ENCODE results near the gene UBE2C. TPM values are rescaled to one million over a fixed set of nuclear protein-coding genes. Genes with fewer than 3 reads are reported as not detected.

UBE2C gene
- total and polyA plus RNA-seq, 2 donors from 2014 or later: 2.0 to 2.4 TPM

DNA sequence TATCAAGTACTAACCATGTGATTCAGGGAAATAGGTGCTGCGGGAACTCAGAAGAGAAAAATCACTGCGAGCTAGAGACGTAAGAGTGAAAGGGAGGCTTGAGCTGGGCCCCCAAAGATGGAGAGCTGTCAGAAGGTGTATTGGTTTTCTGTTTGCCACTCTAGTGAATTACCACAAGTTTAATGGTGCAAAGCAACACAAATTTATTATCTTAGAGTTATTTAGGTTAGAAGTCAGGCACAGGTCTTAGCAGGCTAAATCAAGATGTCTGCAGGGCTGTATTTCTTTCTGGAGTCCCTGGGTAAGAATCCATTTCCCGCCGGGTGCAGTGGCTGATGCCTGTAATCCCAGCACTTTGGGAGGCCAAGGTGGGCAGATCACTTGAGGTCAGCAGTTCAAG is 47.5 kb downstream of the UBE2C start:
- peaks cover 0 to 24% (median 7%) of the 10 kb centered on the region in 3 donors for H3K4me1 ChIP-seq (ENCODE audit: control insufficient read depth in 2 of 3, insufficient read depth in 2 of 3, low read depth in 1 of 3, low read length in 3 of 3)
- DNase-seq: peak in 3 of 5 donors; percentile 24 to 84 (median 68)
- no peak for TF ChIP-seq CTCF (IDR thresholded peaks at IDR 0.05; ENCODE audit: borderline replicate concordance, extremely low read depth, insufficient read depth)
- intact Hi-C loops (cut with DNase I): no loop called here
- H3K4me3 ChIP-seq (ENCODE audit: low read length in 3 of 3): no peak overlapping the region
- H3K36me3 ChIP-seq (ENCODE audit: control insufficient read depth in 2 of 3, insufficient read depth in 3 of 3, low read length in 3 of 3): no peaks in the 10 kb centered on the region
- FAIRE-seq: no peak
- no peak overlapping the region for H3K9ac ChIP-seq (ENCODE audit: low read length in 3 of 3)
- H3K9me3 ChIP-seq (ENCODE audit: control insufficient read depth in 2 of 3, insufficient read depth in 1 of 3, low read length in 3 of 3): no peaks in the 10 kb centered on the region
- H3K27ac ChIP-seq (ENCODE audit: low read depth in 2 of 2, low read length in 2 of 2): no peak overlapping the region
- H3K27me3 ChIP-seq (ENCODE audit: control insufficient read depth, insufficient read depth, low read length): no peaks in the 10 kb centered on the region

GRCh38 chr20:45860560-45861220 is 48.2 kb downstream of the UBE2C start:
- no peak for TF ChIP-seq CTCF (IDR thresholded peaks at IDR 0.05; ENCODE audit: borderline replicate concordance, extremely low read depth, insufficient read depth)
- Histone ChIP-seq H3K9ac (ENCODE audit: low read length in 3 of 3) (no peak overlapping the region), H3K27ac (ENCODE audit: low read depth in 2 of 2, low read length in 2 of 2) (no peak overlapping the region), H3K4me1 (ENCODE audit: control insufficient read depth in 2 of 3, insufficient read depth in 2 of 3, low read depth in 1 of 3, low read length in 3 of 3) (peaks cover 0 to 21% (median 7%) of the 10 kb centered on the region in 3 donors), H3K9me3 (ENCODE audit: control insufficient read depth in 2 of 3, insufficient read depth in 1 of 3, low read length in 3 of 3) (no peaks in the 10 kb centered on the region), H3K4me3 (ENCODE audit: low read length in 3 of 3) (no peak overlapping the region), H3K27me3 (ENCODE audit: control insufficient read depth, insufficient read depth, low read length) (no peaks in the 10 kb centered on the region), H3K36me3 (ENCODE audit: control insufficient read depth in 2 of 3, insufficient read depth in 3 of 3, low read length in 3 of 3) (no peaks in the 10 kb centered on the region)
- FAIRE-seq (no peak), DNase-seq (no peak)
- intact Hi-C loops (cut with DNase I): no loop called here

GRCh38 chr20:45861221-45862075 is 49.0 kb downstream of the UBE2C start:
- TF ChIP-seq CTCF (IDR thresholded peaks at IDR 0.05; ENCODE audit: borderline replicate concordance, extremely low read depth, insufficient read depth): no peak
- FAIRE-seq: no peak
- H3K27ac ChIP-seq (ENCODE audit: low read depth in 2 of 2, low read length in 2 of 2): no peak overlapping the region

More at GRCh38 chr20:45861221-45862075, 49.0 kb downstream of the UBE2C start:
- H3K4me1 ChIP-seq (ENCODE audit: control insufficient read depth in 2 of 3, insufficient read depth in 2 of 3, low read depth in 1 of 3, low read length in 3 of 3): peaks cover 0 to 14% (median 0%) of the 10 kb centered on the region in 3 donors
- no peaks in the 10 kb centered on the region for H3K9me3 ChIP-seq (ENCODE audit: control insufficient read depth in 2 of 3, insufficient read depth in 1 of 3, low read length in 3 of 3)
- peak in 1 of 5 donors; percentile 23 for DNase-seq
- H3K9ac ChIP-seq (ENCODE audit: low read length in 3 of 3): no peak overlapping the region
- H3K27me3 ChIP-seq (ENCODE audit: control insufficient read depth, insufficient read depth, low read length): no peaks in the 10 kb centered on the region
- intact Hi-C loops (cut with DNase I): no loop called here
- no peaks in the 10 kb centered on the region for H3K36me3 ChIP-seq (ENCODE audit: control insufficient read depth in 2 of 3, insufficient read depth in 3 of 3, low read length in 3 of 3)
- H3K4me3 ChIP-seq (ENCODE audit: low read length in 3 of 3): no peak overlapping the region
